Neural cell (in vitro differentiated cells): ENCODE results near the gene IL17RB. TPM values are rescaled to one million over a fixed set of nuclear protein-coding genes. Genes with fewer than 3 reads are reported as not detected.

Experiments used
- H2AFZ ChIP-seq: fragments of 200-600, 300-800 bp; sonication (generic), shearing (Covaris generic); 2 replicates; pipeline ENCODE4 v1.6.0; 2014; ENCODE audit warnings: low read depth, mild to moderate bottlenecking, antibody characterized with exemption, low read length, moderate library complexity
- H3F3A ChIP-seq: fragments of 200-600 bp; shearing (Covaris generic); 2 replicates; pipeline ENCODE4 v1.6.1; 2016; ENCODE audit warnings: mild to moderate bottlenecking, moderate library complexity, mixed read lengths, antibody characterized with exemption, low read length; ENCODE audit not compliant: insufficient read depth, poor library complexity, severe bottlenecking
- H3K27ac ChIP-seq: fragments of 200-600, 300-800 bp; sonication (generic), shearing (Covaris generic); 2 replicates; pipeline ENCODE4 v1.5.1; 2014; ENCODE audit warnings: mild to moderate bottlenecking, low read length, moderate library complexity
- H3K27me3 ChIP-seq: fragments of 300-800, 200-600 bp; sonication (generic), shearing (Covaris generic); 2 replicates; pipeline ENCODE4 v1.6.0; 2014; ENCODE audit warnings: mild to moderate bottlenecking, low read depth, low read length, moderate library complexity; ENCODE audit not compliant: insufficient read depth
- H3K36me3 ChIP-seq: fragments of 300-800, 200-600 bp; sonication (generic), shearing (Covaris generic); 2 replicates; pipeline ENCODE4 v1.5.1; 2014; ENCODE audit warnings: mild to moderate bottlenecking, antibody characterized with exemption, low read length, moderate library complexity; ENCODE audit not compliant: insufficient read depth
- H3K4me2 ChIP-seq: fragments of 300-800, 200-600 bp; sonication (generic), shearing (Covaris generic); 2 replicates; pipeline ENCODE4 v1.6.0; 2014; ENCODE audit warnings: mild to moderate bottlenecking, low read length
- H3K4me3 ChIP-seq: fragments of 300-800, 200-600 bp; sonication (generic), shearing (Covaris generic); 2 replicates; pipeline ENCODE4 v1.5.1; 2014; ENCODE audit warnings: mild to moderate bottlenecking, low read length, moderate library complexity
- H3K79me2 ChIP-seq: fragments of 200-600 bp; shearing (Covaris generic); replicated peaks from 2 replicates; pipeline ENCODE4 v1.6.0; 2014; ENCODE audit warnings: mild to moderate bottlenecking, low read length, moderate library complexity; ENCODE audit not compliant: insufficient read depth
- H3K9ac ChIP-seq: fragments of 300-800, 200-600 bp; sonication (generic), shearing (Covaris generic); 2 replicates; pipeline ENCODE4 v1.6.1; 2016; ENCODE audit warnings: mild to moderate bottlenecking, low read length, mixed read lengths
- H3K9me2 ChIP-seq: fragments of 200-600 bp; shearing (Covaris generic); 2 replicates; pipeline ENCODE4 v1.6.1; 2016; ENCODE audit warnings: mild to moderate bottlenecking, low read length, mixed read lengths; ENCODE audit not compliant: insufficient read depth
- H3K9me3 ChIP-seq: fragments of 200-600, 300-800 bp; sonication (generic), shearing (Covaris generic); 2 replicates; pipeline ENCODE4 v1.6.1; 2016; ENCODE audit warnings: mild to moderate bottlenecking, mixed run types, low read length, moderate library complexity, mixed read lengths
- H4K20me1 ChIP-seq: fragments of 200-600 bp; shearing (Covaris generic); 2 replicates; pipeline ENCODE4 v1.6.1; 2016; ENCODE audit warnings: mild to moderate bottlenecking, mixed run types; ENCODE audit not compliant: insufficient read depth
- EP300 ChIP-seq: fragments of 450-650 bp; conservative IDR thresholded peaks from 2 replicates; pipeline ENCODE4 v1.6.1; 2014; ENCODE audit warnings: antibody characterized with exemption, mild to moderate bottlenecking, moderate library complexity; ENCODE audit not compliant: poor library complexity, severe bottlenecking
- EZH2 ChIP-seq: fragments of 200-600, 300-800 bp; shearing (Covaris generic), sonication (generic); IDR thresholded peaks from 2 replicates; pipeline ENCODE4 v1.6.1; 2014; ENCODE audit warnings: antibody characterized with exemption, low read length, borderline replicate concordance, mild to moderate bottlenecking; ENCODE audit not compliant: insufficient read depth, poor library complexity, severe bottlenecking
- MXI1 ChIP-seq: fragments of 450-650 bp; conservative IDR thresholded peaks from 2 replicates; pipeline ENCODE4 v1.6.1; 2014; ENCODE audit warnings: antibody characterized with exemption, mild to moderate bottlenecking; ENCODE audit not compliant: poor library complexity, severe bottlenecking
- POLR2AphosphoS5 ChIP-seq: IDR thresholded peaks from 2 replicates; pipeline ENCODE4 v1.6.1; 2012
- RAD21 ChIP-seq: fragments of 450-650 bp; conservative IDR thresholded peaks from 2 replicates; pipeline ENCODE4 v1.6.1; 2014; ENCODE audit warnings: antibody characterized with exemption, mild to moderate bottlenecking, moderate library complexity
- SMC3 ChIP-seq: fragments of 450-650 bp; conservative IDR thresholded peaks from 2 replicates; pipeline ENCODE4 v1.6.1; 2014; ENCODE audit warnings: antibody characterized with exemption, mild to moderate bottlenecking, moderate library complexity; ENCODE audit not compliant: poor library complexity
- TAF1 ChIP-seq: IDR thresholded peaks from 2 replicates; pipeline ENCODE4 v1.6.1; 2012; ENCODE audit warnings: low read depth
- polyA plus RNA-seq: library from polyadenylated mRNA; depleted of rRNA; stranded (reverse); fragments of >200 nt; gene quantifications from 2 replicates; pipeline ENCODE4 v1.2.3, GENCODE V29; 2014
- TF ChIP-seq, protein P1 (sequence below): IDR thresholded peaks from 2 replicates; pipeline ENCODE4 v1.6.1; 2012; ENCODE audit warnings: borderline replicate concordance
- TF ChIP-seq, protein P2 (sequence below): fragments of 450-650 bp; IDR thresholded peaks from 2 replicates; pipeline ENCODE4 v1.5.1; 2014; ENCODE audit warnings: antibody characterized with exemption, mild to moderate bottlenecking, moderate library complexity; ENCODE audit not compliant: poor library complexity, severe bottlenecking

IL17RB gene
- polyA plus RNA-seq, 1 donor from 2014 or later = 0.83 TPM

DNA sequence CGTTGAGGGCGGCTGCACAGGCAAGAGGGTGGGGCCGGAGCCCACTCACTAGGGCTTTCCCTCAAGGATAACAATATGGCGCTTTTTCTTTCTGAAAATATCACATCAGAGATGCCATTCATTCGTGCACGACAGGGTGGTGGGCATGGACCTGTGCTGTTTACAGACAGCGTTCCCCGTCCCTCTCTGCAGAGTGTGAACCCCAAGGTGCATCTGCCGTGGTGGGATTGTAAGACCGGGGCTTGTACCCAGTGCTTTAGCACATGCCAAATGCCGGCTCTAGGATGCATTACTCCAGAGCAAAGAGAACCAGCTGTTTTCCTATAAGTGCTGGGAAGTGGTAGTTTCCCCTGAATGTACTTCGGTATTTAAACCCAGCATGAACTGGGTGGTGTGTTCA is 37.1 kb upstream of the IL17RB start:
- Histone ChIP-seq H3F3A (no peaks in the 10 kb centered on the region), H3K36me3 (peaks cover 4% of the 10 kb centered on the region), H3K9ac (no peak overlapping the region), H3K4me3 (no peak overlapping the region), H3K27me3 (no peaks in the 10 kb centered on the region), H3K79me2 (no peaks in the 10 kb centered on the region), H2AFZ (no peak overlapping the region), H3K27ac (no peak overlapping the region), H3K4me2 (no peak overlapping the region), H3K9me2 (no peaks in the 10 kb centered on the region), H4K20me1 (no peaks in the 10 kb centered on the region), H3K9me3 (no peaks in the 10 kb centered on the region)
- TF ChIP-seq MXI1 (no peak), SMC3 (no peak), TAF1 (no peak), POLR2AphosphoS5 (no peak)
- TF ChIP-seq, protein P1, sequence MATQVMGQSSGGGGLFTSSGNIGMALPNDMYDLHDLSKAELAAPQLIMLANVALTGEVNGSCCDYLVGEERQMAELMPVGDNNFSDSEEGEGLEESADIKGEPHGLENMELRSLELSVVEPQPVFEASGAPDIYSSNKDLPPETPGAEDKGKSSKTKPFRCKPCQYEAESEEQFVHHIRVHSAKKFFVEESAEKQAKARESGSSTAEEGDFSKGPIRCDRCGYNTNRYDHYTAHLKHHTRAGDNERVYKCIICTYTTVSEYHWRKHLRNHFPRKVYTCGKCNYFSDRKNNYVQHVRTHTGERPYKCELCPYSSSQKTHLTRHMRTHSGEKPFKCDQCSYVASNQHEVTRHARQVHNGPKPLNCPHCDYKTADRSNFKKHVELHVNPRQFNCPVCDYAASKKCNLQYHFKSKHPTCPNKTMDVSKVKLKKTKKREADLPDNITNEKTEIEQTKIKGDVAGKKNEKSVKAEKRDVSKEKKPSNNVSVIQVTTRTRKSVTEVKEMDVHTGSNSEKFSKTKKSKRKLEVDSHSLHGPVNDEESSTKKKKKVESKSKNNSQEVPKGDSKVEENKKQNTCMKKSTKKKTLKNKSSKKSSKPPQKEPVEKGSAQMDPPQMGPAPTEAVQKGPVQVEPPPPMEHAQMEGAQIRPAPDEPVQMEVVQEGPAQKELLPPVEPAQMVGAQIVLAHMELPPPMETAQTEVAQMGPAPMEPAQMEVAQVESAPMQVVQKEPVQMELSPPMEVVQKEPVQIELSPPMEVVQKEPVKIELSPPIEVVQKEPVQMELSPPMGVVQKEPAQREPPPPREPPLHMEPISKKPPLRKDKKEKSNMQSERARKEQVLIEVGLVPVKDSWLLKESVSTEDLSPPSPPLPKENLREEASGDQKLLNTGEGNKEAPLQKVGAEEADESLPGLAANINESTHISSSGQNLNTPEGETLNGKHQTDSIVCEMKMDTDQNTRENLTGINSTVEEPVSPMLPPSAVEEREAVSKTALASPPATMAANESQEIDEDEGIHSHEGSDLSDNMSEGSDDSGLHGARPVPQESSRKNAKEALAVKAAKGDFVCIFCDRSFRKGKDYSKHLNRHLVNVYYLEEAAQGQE = no peak

DNA sequence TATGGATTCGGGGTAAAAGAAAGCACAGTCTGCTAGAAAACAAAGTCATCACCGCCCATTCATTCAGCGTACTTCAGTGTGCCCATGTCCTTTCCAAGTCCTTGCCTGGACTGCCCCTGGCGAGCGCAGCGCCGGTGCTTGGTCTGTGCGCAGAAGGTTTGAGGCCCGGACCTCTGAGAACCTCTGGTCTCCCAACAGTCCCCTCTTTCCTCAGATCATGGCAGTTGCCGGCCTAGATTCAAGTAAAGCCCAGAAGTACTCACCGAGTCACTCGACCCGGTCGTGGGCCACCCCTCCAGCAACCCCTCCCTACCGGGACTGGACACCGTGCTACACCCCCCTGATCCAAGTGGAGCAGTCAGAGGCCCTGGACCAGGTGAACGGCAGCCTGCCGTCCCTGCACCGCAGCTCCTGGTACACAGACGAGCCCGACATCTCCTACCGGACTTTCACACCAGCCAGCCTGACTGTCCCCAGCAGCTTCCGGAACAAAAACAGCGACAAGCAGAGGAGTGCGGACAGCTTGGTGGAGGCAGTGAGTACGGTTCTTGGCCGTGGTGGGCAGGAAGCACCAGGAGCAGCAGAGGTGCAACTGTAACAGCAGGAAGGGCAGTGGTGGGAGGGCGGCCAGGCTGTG is 36.5 kb upstream of the IL17RB start:
- Histone ChIP-seq H3K9me3 (no peaks in the 10 kb centered on the region), H3K79me2 (no peaks in the 10 kb centered on the region), H3K9ac (no peak overlapping the region), H3K9me2 (no peaks in the 10 kb centered on the region), H3F3A (no peaks in the 10 kb centered on the region), H3K4me2 (no peak overlapping the region), H3K27me3 (no peaks in the 10 kb centered on the region), H2AFZ (no peak overlapping the region), H3K27ac (no peak overlapping the region), H3K36me3 (peaks cover 4% of the 10 kb centered on the region), H3K4me3 (no peak overlapping the region), H4K20me1 (no peaks in the 10 kb centered on the region)
- no peak for TF ChIP-seq SMC3
- TF ChIP-seq, protein P2, sequence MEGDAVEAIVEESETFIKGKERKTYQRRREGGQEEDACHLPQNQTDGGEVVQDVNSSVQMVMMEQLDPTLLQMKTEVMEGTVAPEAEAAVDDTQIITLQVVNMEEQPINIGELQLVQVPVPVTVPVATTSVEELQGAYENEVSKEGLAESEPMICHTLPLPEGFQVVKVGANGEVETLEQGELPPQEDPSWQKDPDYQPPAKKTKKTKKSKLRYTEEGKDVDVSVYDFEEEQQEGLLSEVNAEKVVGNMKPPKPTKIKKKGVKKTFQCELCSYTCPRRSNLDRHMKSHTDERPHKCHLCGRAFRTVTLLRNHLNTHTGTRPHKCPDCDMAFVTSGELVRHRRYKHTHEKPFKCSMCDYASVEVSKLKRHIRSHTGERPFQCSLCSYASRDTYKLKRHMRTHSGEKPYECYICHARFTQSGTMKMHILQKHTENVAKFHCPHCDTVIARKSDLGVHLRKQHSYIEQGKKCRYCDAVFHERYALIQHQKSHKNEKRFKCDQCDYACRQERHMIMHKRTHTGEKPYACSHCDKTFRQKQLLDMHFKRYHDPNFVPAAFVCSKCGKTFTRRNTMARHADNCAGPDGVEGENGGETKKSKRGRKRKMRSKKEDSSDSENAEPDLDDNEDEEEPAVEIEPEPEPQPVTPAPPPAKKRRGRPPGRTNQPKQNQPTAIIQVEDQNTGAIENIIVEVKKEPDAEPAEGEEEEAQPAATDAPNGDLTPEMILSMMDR = no peak
- no peak for TF ChIP-seq MXI1
- no peak for TF ChIP-seq RAD21
- no peak for TF ChIP-seq POLR2AphosphoS5
- no peak for TF ChIP-seq EZH2
- TF ChIP-seq EP300 = no peak
- TF ChIP-seq, protein P1 = no peak
- no peak for TF ChIP-seq TAF1
